Endothelial cell of umbilical vein (primary cell): Measurements from ENCODE around the gene PLXDC1. TPM values are rescaled to one million over a fixed set of nuclear protein-coding genes. Genes with fewer than 3 reads are reported as not detected.

Source experiments
- BruUV-seq: library from RNA; stranded (reverse); fragments of 400-500 nt; replicated peaks from 2 replicates; lab custom pipeline; 2021; lab: Mats Ljungman, UMichigan
- CTCF ChIA-PET: fragments of 300-600, 350-600 bp; sonication (Branson Sonifier 250); formaldehyde crosslinking; loops from one replicate; lab custom pipeline; 2021; ENCODE audit warnings: antibody characterized with exemption, inconsistent platforms; lab: Charles Lee
- POLR2A ChIA-PET: fragments of 300-600, 350-600 bp; sonication (Branson Sonifier 250); formaldehyde crosslinking; loops from one replicate; lab custom pipeline; 2021; ENCODE audit warnings: antibody characterized with exemption, inconsistent platforms; lab: Charles Lee
- DNase-seq: peaks from one replicate; pipeline ENCODE4 v3.0.0-alpha.2; 2011; ENCODE audit warnings: low read depth, low spot score
- FAIRE-seq: peaks from 2 replicates; lab custom pipeline; 2011; peaks lifted over from hg19 to GRCh38; lab: Jason Lieb, UNC
- H2AFZ ChIP-seq: 2 replicates; pipeline ENCODE4 v1.6.0; 2012; ENCODE audit warnings: low read depth, low read length, control low read depth, inconsistent platforms
- H3K27ac ChIP-seq: 2 replicates; pipeline ENCODE4 v1.5.1; 2011; ENCODE audit warnings: low read depth, mild to moderate bottlenecking, control low read depth, low read length, moderate library complexity; ENCODE audit not compliant: insufficient read depth
- H3K27me3 ChIP-seq, 2 experiments: 2 replicates each; pipeline versions ENCODE4 v1.6.0 to v1.6.1; 2011; ENCODE audit warnings: low read length in 2 of 2, mixed read lengths in 1 of 2; ENCODE audit not compliant: control insufficient read depth in 2 of 2, insufficient read depth in 2 of 2
- H3K36me3 ChIP-seq, 2 experiments: 2 replicates in 1 of 2; 3 replicates in 1 of 2; pipeline ENCODE4 v1.5.1; 2011; ENCODE audit warnings: low read length in 2 of 2, mild to moderate bottlenecking in 1 of 2, moderate library complexity in 1 of 2; ENCODE audit not compliant: control insufficient read depth in 2 of 2, insufficient read depth in 2 of 2; ENCODE audit errors: extremely low read depth in 1 of 2
- H3K4me1 ChIP-seq: 3 replicates; pipeline ENCODE4 v1.5.1; 2011; ENCODE audit warnings: mild to moderate bottlenecking, low read length; ENCODE audit not compliant: control insufficient read depth, insufficient read depth; ENCODE audit errors: extremely low read depth
- H3K4me2 ChIP-seq: 2 replicates; pipeline ENCODE4 v1.6.1; 2011; ENCODE audit warnings: low read length, control low read depth, mixed read lengths; ENCODE audit not compliant: insufficient read depth
- H3K4me3 ChIP-seq, 3 experiments: fragments of 200-600 bp in 1 of 3; sonication (generic), shearing (Covaris generic) in 1 of 3; replicated peaks in 1 of 3; 2 replicates each; pipeline ENCODE4 v1.5.1; 2011 to 2016; ENCODE audit warnings: control low read depth in 3 of 3, low read length in 3 of 3, mild to moderate bottlenecking in 2 of 3, inconsistent platforms in 1 of 3, low read depth in 1 of 3, moderate library complexity in 1 of 3; ENCODE audit not compliant: insufficient read depth in 1 of 3
- H3K79me2 ChIP-seq: 2 replicates; pipeline ENCODE4 v1.6.0; 2012; ENCODE audit warnings: low read length, inconsistent platforms; ENCODE audit not compliant: control insufficient read depth, insufficient read depth
- H3K9ac ChIP-seq: replicated peaks from 2 replicates; pipeline ENCODE3; 2011; ENCODE audit warnings: low read length, control low read depth; ENCODE audit not compliant: insufficient read depth; ENCODE audit errors: extremely low read depth
- H3K9me1 ChIP-seq: replicated peaks from 3 replicates; pipeline ENCODE4 v1.6.0; 2011; ENCODE audit warnings: mild to moderate bottlenecking, low read length; ENCODE audit not compliant: control insufficient read depth, insufficient read depth; ENCODE audit errors: extremely low read depth
- H3K9me3 ChIP-seq: replicated peaks from 2 replicates; pipeline ENCODE4 v1.5.1; 2012; ENCODE audit warnings: low read length, inconsistent platforms; ENCODE audit not compliant: control insufficient read depth, insufficient read depth
- H4K20me1 ChIP-seq: replicated peaks from 2 replicates; pipeline ENCODE3; 2011; ENCODE audit warnings: mild to moderate bottlenecking, low read length; ENCODE audit not compliant: control insufficient read depth, insufficient read depth; ENCODE audit errors: extremely low read depth
- CTCF ChIP-seq, 2 donors: IDR thresholded peaks; 1 replicate in 1 of 2; 2 replicates in 1 of 2; pipeline ENCODE4 v1.5.1; 2011; ENCODE audit warnings: low read length in 2 of 2, mild to moderate bottlenecking in 2 of 2, moderate library complexity in 2 of 2, control low read depth in 1 of 2, inconsistent platforms in 1 of 2, low read depth in 1 of 2; ENCODE audit not compliant: insufficient read depth in 1 of 2; ENCODE audit errors: extremely low read depth in 1 of 2
- EZH2 ChIP-seq: IDR thresholded peaks from 2 replicates; pipeline ENCODE4 v1.6.1; 2012; ENCODE audit warnings: borderline replicate concordance, low read depth, mild to moderate bottlenecking, moderate library complexity, low read length, inconsistent platforms; ENCODE audit not compliant: severe bottlenecking
- FOS ChIP-seq: IDR thresholded peaks from 2 replicates; pipeline ENCODE4 v1.6.1; 2011; ENCODE audit warnings: mild to moderate bottlenecking, low read length, moderate library complexity, borderline replicate concordance; ENCODE audit not compliant: insufficient read depth
- GATA2 ChIP-seq: IDR thresholded peaks from 2 replicates; pipeline ENCODE4 v1.7.0; 2011; ENCODE audit warnings: low read depth, mild to moderate bottlenecking, moderate library complexity, mixed read lengths, low read length; ENCODE audit not compliant: insufficient read length, insufficient read depth
- JUN ChIP-seq: IDR thresholded peaks from 2 replicates; pipeline ENCODE4 v1.6.1; 2011; ENCODE audit warnings: borderline replicate concordance, low read depth; ENCODE audit not compliant: insufficient read length, insufficient read depth
- MAX ChIP-seq: IDR thresholded peaks from 2 replicates; pipeline ENCODE4 v1.6.1; 2011; ENCODE audit not compliant: insufficient read depth, insufficient read length
- MYC ChIP-seq: IDR thresholded peaks from one replicate; pipeline ENCODE4 v1.6.1; 2011; ENCODE audit warnings: mild to moderate bottlenecking, low read depth, low read length
- POLR2A ChIP-seq: IDR thresholded peaks from 2 replicates; pipeline ENCODE4 v1.6.1; 2012; ENCODE audit warnings: low read depth, mild to moderate bottlenecking, control low read depth, low read length
- POLR2AphosphoS5 ChIP-seq: IDR thresholded peaks from 2 replicates; pipeline ENCODE4 v1.6.1; 2012; ENCODE audit warnings: low read depth, mild to moderate bottlenecking, control low read depth, low read length, moderate library complexity; ENCODE audit not compliant: insufficient read depth
- dilution Hi-C: fragments of 300-500 bp; cut with MboI; formaldehyde crosslinking; loops from one replicate; pipeline ENCODE4 v1.15.0; 2019; ENCODE audit warnings: low sequenced_read_pairs; ENCODE audit not compliant: extremely low pct_ligation_motif_present
- intact Hi-C: fragments of 100-400 bp; cut with micrococcal nuclease; formaldehyde crosslinking; loops from one replicate; pipeline ENCODE4 v1.10.0; 2022
- polyA plus RNA-seq, 4 experiments: library from polyadenylated mRNA; depleted of rRNA in 3 of 4; stranded (reverse) in 3 of 4; unstranded in 1 of 4; fragments of >200 nt; gene quantifications; 2 replicates each; pipeline versions ENCODE4 v1.2.1 to v1.2.3, GENCODE V29; 2011 to 2012; ENCODE audit warnings: missing spikeins in 1 of 4
- total RNA-seq: library from RNA; stranded (reverse); gene quantifications from 2 replicates; pipeline ENCODE4 v1.2.3, GENCODE V29; 2021

The PLXDC1 gene
- total and polyA plus RNA-seq, 2 donors (not counting 3 experiments of a cell fraction or from before 2014, with no cell fraction given) = 0.03 TPM; not detected in 1

- H3K27me3 ChIP-seq = no peaks in the 10 kb centered on the region
- FAIRE-seq (no peak), DNase-seq (no peak)
- dilution Hi-C loops (no loop called here), intact Hi-C loops (no loop called here)
- H3K4me2 ChIP-seq = no peak overlapping the region
- POLR2A ChIA-PET = no interaction called here
- H3K9me1 ChIP-seq = no peaks in the 10 kb centered on the region
- no peaks in the 10 kb centered on the region for H3K79me2 ChIP-seq
- no peak overlapping the region for H2AFZ ChIP-seq
- no peaks in the 10 kb centered on the region for H3K36me3 ChIP-seq
- BruUV-seq = no TSS peak
- TF ChIP-seq FOS = no peak
- no peak for TF ChIP-seq POLR2AphosphoS5
- no peak for TF ChIP-seq POLR2A
- no peak for TF ChIP-seq MYC
- TF ChIP-seq MAX = no peak
- no peak for TF ChIP-seq EZH2
- no peak for TF ChIP-seq GATA2
- no peak for TF ChIP-seq CTCF (IDR thresholded peaks at IDR 0.05; ENCODE audit: extremely low read depth in 1 of 2, insufficient read depth in 1 of 2, low read depth in 1 of 2, low read length in 2 of 2)
- TF ChIP-seq JUN = no peak
- H4K20me1 ChIP-seq = no peaks in the 10 kb centered on the region
- no peak overlapping the region for H3K9ac ChIP-seq
- CTCF ChIA-PET = interaction anchor here (0.8 to 1.5 kb wide), 2 partner anchors 9 to 108 kb away, joined by 4 read pairs; no protein-coding TSS in a partner anchor
- no peaks in the 10 kb centered on the region for H3K4me1 ChIP-seq
- H3K27ac ChIP-seq = no peak overlapping the region
- no peak overlapping the region for H3K4me3 ChIP-seq
- no peaks in the 10 kb centered on the region for H3K9me3 ChIP-seq
Measured at GRCh38 chr17:39090908-39091665, 60.4 kb downstream of the PLXDC1 start.
